ENCODE measurements around the gene LRRC8A. TPM values are rescaled to one million over a fixed set of nuclear protein-coding genes. Genes with fewer than 3 reads are reported as not detected.

Gene LRRC8A
- total and polyA plus RNA-seq, 2 of the 4 experiments (the other 2 are of a cell fraction) = 42.8 to 60.9 TPM

DNA sequence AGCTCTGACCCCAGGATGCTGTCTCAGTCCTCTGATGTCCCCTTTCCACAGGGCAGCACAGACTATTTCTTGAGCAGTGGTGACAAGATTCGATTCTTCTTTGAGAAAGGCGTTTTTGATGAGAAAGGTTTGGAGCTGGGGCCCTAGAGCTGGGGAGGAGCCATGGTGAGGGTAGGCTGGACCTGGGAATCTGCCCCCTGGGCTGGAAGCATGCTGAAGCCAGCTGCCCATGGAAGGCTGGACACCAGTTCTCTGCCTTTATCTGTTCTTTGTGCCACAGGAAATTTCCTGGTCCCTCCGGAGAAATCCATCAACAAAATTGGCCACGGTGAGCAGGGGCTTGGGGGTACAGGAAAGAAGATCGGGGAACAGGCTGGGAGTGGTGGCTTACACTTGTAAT, 51.8 kb downstream of the LRRC8A start:
- Histone ChIP-seq H3K27ac (ENCODE audit: insufficient read depth, low read length) (no peak overlapping the region), H4K91ac (ENCODE audit: insufficient read depth, low read depth, low read length) (no peak overlapping the region)
- no TSS peak for BruUV-seq (replicated peaks)

More for the DNA sequence above, 51.8 kb downstream of the LRRC8A start:
- Histone ChIP-seq H2AK5ac (ENCODE audit: low read depth, low read length) (no peak overlapping the region), H3K9ac (ENCODE audit: low read depth, low read length) (no peak overlapping the region), H4K20me1 (ENCODE audit: insufficient read depth, low read length) (no peaks in the 10 kb centered on the region), H2BK20ac (ENCODE audit: low read depth, low read length) (no peak overlapping the region), H2BK15ac (ENCODE audit: low read depth, low read length) (no peak overlapping the region), H3K79me1 (ENCODE audit: low read depth in 1 of 2, low read length in 2 of 2) (no peaks in the 10 kb centered on the region), H3K9me3 (ENCODE audit: control insufficient read depth, insufficient read depth, low read length) (no peaks in the 10 kb centered on the region), H3K4ac (ENCODE audit: low read depth, low read length) (no peak overlapping the region), H2BK120ac (ENCODE audit: low read depth, low read length) (no peak overlapping the region), H3K14ac (replicated peaks; ENCODE audit: low read depth, low read length) (no peak overlapping the region), H2AK9ac (replicated peaks; ENCODE audit: low read depth, low read length, poor library complexity) (peak overlapping the region; percentile 28), H2BK5ac (ENCODE audit: low read depth, low read length, poor library complexity, severe bottlenecking) (no peak overlapping the region), H3K18ac (ENCODE audit: low read depth, low read length) (no peak overlapping the region), H3K4me3 (ENCODE audit: insufficient read depth, low read depth, low read length) (no peak overlapping the region), H4K8ac (ENCODE audit: low read depth in 2 of 2, low read length in 2 of 2) (no peak overlapping the region), H3K27me3 (ENCODE audit: control insufficient read depth, insufficient read depth, low read length) (no peaks in the 10 kb centered on the region), H3K56ac (ENCODE audit: extremely low read depth, insufficient read depth, low read length) (no peak overlapping the region), H3K9me1 (ENCODE audit: insufficient read depth, low read length) (no peaks in the 10 kb centered on the region), H2AFZ (replicated peaks; ENCODE audit: low read length, poor library complexity) (no peak overlapping the region), H4K5ac (ENCODE audit: low read depth, low read length) (no peak overlapping the region), H3K23ac (ENCODE audit: low read depth, low read length) (no peak overlapping the region), H3K4me2 (ENCODE audit: low read depth, low read length) (no peak overlapping the region), H3K4me1 (ENCODE audit: control insufficient read depth, insufficient read depth, low read length) (no peaks in the 10 kb centered on the region), H3K36me3 (ENCODE audit: control insufficient read depth, insufficient read depth, low read length) (no peaks in the 10 kb centered on the region)
- in situ Hi-C loops (cut with MboI; ENCODE audit: low sequenced_read_pairs) (no loop called here), dilution Hi-C loops (cut with HindIII; ENCODE audit: low sequenced_read_pairs, unreplicated experiment) (no loop called here), intact Hi-C loops (cut with micrococcal nuclease) (no loop called here)
- TF ChIP-seq CHD1 (IDR thresholded peaks at IDR 0.05; ENCODE audit: low read depth, low read length) (no peak), NFE2L2 (IDR thresholded peaks at IDR 0.05; ENCODE audit: low read depth, low read length) (no peak), SMC3 (IDR thresholded peaks at IDR 0.05; ENCODE audit: low read depth, low read length) (no peak), BHLHE40 (IDR thresholded peaks at IDR 0.05; ENCODE audit: low read depth, low read length) (no peak), RCOR1 (IDR thresholded peaks at IDR 0.05; ENCODE audit: insufficient replicate concordance, low read length) (no peak), MAZ (IDR thresholded peaks at IDR 0.05; ENCODE audit: borderline replicate concordance, low read depth, low read length) (no peak)
- TF ChIP-seq, protein P1, sequence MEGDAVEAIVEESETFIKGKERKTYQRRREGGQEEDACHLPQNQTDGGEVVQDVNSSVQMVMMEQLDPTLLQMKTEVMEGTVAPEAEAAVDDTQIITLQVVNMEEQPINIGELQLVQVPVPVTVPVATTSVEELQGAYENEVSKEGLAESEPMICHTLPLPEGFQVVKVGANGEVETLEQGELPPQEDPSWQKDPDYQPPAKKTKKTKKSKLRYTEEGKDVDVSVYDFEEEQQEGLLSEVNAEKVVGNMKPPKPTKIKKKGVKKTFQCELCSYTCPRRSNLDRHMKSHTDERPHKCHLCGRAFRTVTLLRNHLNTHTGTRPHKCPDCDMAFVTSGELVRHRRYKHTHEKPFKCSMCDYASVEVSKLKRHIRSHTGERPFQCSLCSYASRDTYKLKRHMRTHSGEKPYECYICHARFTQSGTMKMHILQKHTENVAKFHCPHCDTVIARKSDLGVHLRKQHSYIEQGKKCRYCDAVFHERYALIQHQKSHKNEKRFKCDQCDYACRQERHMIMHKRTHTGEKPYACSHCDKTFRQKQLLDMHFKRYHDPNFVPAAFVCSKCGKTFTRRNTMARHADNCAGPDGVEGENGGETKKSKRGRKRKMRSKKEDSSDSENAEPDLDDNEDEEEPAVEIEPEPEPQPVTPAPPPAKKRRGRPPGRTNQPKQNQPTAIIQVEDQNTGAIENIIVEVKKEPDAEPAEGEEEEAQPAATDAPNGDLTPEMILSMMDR (conservative IDR thresholded peaks at IDR 0.05; ENCODE audit: low read depth, low read length) = no peak
- TF ChIP-seq, protein P2, sequence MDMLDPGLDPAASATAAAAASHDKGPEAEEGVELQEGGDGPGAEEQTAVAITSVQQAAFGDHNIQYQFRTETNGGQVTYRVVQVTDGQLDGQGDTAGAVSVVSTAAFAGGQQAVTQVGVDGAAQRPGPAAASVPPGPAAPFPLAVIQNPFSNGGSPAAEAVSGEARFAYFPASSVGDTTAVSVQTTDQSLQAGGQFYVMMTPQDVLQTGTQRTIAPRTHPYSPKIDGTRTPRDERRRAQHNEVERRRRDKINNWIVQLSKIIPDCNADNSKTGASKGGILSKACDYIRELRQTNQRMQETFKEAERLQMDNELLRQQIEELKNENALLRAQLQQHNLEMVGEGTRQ (IDR thresholded peaks at IDR 0.05; ENCODE audit: low read depth, low read length) = no peak
- ATAC-seq (ENCODE audit: low read depth) (no peak), DNase-seq (no peak)
- CTCF ChIA-PET = interaction anchor here (0.6 kb wide), 1 partner anchor 64 kb away, joined by 3 read pairs; no protein-coding TSS in a partner anchor
- POLR2A ChIA-PET (ENCODE audit: unreplicated experiment) = no interaction called here
- 60% methylated on average over 1 of the region's 5 CpGs; no CpG with 5 or more reads in 1 of the 2 experiments for WGBS, 2 experiments (ENCODE audit: extremely low coverage in 2 of 2, insufficient read length in 1 of 2)
